ENCODE results near the gene E2F8.

DNA sequence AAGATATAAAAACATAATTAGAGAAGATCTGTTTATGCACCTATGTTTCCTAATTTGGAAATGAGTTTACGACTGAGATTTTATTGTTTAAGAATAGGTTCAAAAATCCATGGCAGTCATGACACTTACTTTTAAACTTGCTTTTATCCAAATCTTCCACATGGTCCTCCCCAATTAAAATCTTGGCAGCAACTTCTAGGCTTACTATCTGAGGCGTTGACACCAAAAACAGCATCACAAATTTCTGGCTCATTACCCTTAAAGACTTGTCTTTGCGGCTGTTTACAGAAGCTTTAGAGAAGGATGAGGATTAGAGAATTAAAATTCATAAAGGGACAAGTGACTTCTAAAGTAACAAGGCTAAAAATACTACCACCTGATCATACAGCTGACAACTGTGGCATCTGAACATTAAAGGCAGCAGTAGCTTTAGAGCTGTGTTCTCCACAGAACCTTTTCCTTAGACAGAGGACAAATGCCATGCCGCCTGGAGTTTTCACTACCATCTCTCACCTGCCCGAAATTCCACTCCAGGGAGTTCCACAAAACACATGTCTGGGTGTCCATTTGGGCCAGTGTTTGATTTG is 6.4 kb downstream of the E2F8 start:
- TF ChIP-seq, protein P1, sequence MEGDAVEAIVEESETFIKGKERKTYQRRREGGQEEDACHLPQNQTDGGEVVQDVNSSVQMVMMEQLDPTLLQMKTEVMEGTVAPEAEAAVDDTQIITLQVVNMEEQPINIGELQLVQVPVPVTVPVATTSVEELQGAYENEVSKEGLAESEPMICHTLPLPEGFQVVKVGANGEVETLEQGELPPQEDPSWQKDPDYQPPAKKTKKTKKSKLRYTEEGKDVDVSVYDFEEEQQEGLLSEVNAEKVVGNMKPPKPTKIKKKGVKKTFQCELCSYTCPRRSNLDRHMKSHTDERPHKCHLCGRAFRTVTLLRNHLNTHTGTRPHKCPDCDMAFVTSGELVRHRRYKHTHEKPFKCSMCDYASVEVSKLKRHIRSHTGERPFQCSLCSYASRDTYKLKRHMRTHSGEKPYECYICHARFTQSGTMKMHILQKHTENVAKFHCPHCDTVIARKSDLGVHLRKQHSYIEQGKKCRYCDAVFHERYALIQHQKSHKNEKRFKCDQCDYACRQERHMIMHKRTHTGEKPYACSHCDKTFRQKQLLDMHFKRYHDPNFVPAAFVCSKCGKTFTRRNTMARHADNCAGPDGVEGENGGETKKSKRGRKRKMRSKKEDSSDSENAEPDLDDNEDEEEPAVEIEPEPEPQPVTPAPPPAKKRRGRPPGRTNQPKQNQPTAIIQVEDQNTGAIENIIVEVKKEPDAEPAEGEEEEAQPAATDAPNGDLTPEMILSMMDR (conservative IDR thresholded peaks at IDR 0.05 in 1 of 2, IDR thresholded peaks at IDR 0.05 in 1 of 2; ENCODE audit: low read depth in 1 of 2, low read length in 2 of 2), result no peak
- no peak for TF ChIP-seq EZH2 (IDR thresholded peaks at IDR 0.05; ENCODE audit: low read length, missing control alignments)

Data from fibroblast of lung (primary cell).